Activated T-helper 17 cell treated with anti-CD3 and anti-CD28 coated beads, Interleukin-2, amount 50 U/mL, for 72 hours (primary cell): ENCODE measurements around the gene KCNQ1. TPM values are rescaled to one million over a fixed set of nuclear protein-coding genes. Genes with fewer than 3 reads are reported as not detected.

Experiments used
- ATAC-seq: fragments of 150-1000 bp; cut with Tn5 transposase; replicated peaks from 2 replicates; pipeline ENCODE4 v1.10.0; 2021; ENCODE audit warnings: mild to moderate bottlenecking, moderate library complexity
- H3K27ac Mint-ChIP-seq: one replicate; pipeline ENCODE4 v1.8.0; 2022; ENCODE audit warnings: mixed read lengths
- H3K27me3 Mint-ChIP-seq: one replicate; pipeline ENCODE4 v1.8.0; 2022; ENCODE audit warnings: mixed read lengths
- H3K36me3 Mint-ChIP-seq: one replicate; pipeline ENCODE4 v1.8.0; 2022; ENCODE audit warnings: low read depth, mild to moderate bottlenecking, mixed read lengths
- H3K4me1 Mint-ChIP-seq: one replicate; pipeline ENCODE4 v1.8.0; 2022; ENCODE audit warnings: mixed read lengths
- H3K4me3 Mint-ChIP-seq: one replicate; pipeline ENCODE4 v1.8.0; 2022; ENCODE audit warnings: mild to moderate bottlenecking, mixed read lengths
- H3K9me3 Mint-ChIP-seq: one replicate; pipeline ENCODE4 v1.8.0; 2022; ENCODE audit warnings: mixed read lengths
- total RNA-seq, 2 donors: library from RNA; stranded (reverse); gene quantifications; one replicate each; pipeline ENCODE4 v1.2.3, GENCODE V29; 2022

KCNQ1 gene
- total RNA-seq, 2 donors from 2014 or later, result 7.0 to 9.7 TPM

- Mint-ChIP-seq H3K27me3 (no peaks in the 10 kb centered on the region), H3K36me3 (no peaks in the 10 kb centered on the region), H3K9me3 (no peaks in the 10 kb centered on the region), H3K4me3 (no peak overlapping the region), H3K4me1 (peaks cover 6% of the 10 kb centered on the region), H3K27ac (no peak overlapping the region)
- ATAC-seq, result no peak
Observed at GRCh38 chr11:2439820-2440219, 5.0 kb upstream of the KCNQ1 start.

GRCh38 chr11:2440646-2441045, 4.2 kb upstream of the KCNQ1 start:
- Mint-ChIP-seq H3K4me1 (peaks cover 6% of the 10 kb centered on the region), H3K9me3 (no peaks in the 10 kb centered on the region), H3K36me3 (no peaks in the 10 kb centered on the region), H3K4me3 (no peak overlapping the region), H3K27me3 (no peaks in the 10 kb centered on the region), H3K27ac (no peak overlapping the region)
- no peak for ATAC-seq

GRCh38 chr11:2441171-2441570, 3.6 kb upstream of the KCNQ1 start:
- Mint-ChIP-seq H3K4me3 (no peak overlapping the region), H3K36me3 (no peaks in the 10 kb centered on the region), H3K27me3 (no peaks in the 10 kb centered on the region), H3K27ac (no peak overlapping the region), H3K9me3 (no peaks in the 10 kb centered on the region), H3K4me1 (peaks cover 6% of the 10 kb centered on the region)
- no peak for ATAC-seq

GRCh38 chr11:2442589-2442988, 2.2 kb upstream of the KCNQ1 start:
- no peaks in the 10 kb centered on the region for H3K9me3 Mint-ChIP-seq
- no peak for ATAC-seq
- H3K27ac Mint-ChIP-seq, result no peak overlapping the region
- H3K36me3 Mint-ChIP-seq, result no peaks in the 10 kb centered on the region
- H3K4me1 Mint-ChIP-seq, result peaks cover 15% of the 10 kb centered on the region
- no peak overlapping the region for H3K4me3 Mint-ChIP-seq
- H3K27me3 Mint-ChIP-seq, result no peaks in the 10 kb centered on the region

GRCh38 chr11:2443406-2443805, 1.4 kb upstream of the KCNQ1 start:
- H3K36me3 Mint-ChIP-seq, result no peaks in the 10 kb centered on the region
- peaks cover 15% of the 10 kb centered on the region for H3K4me1 Mint-ChIP-seq
- no peaks in the 10 kb centered on the region for H3K9me3 Mint-ChIP-seq
- no peak for ATAC-seq
- H3K27me3 Mint-ChIP-seq, result no peaks in the 10 kb centered on the region
- peak overlapping the region; percentile 10 for H3K4me3 Mint-ChIP-seq
- H3K27ac Mint-ChIP-seq, result no peak overlapping the region

- Mint-ChIP-seq H3K4me1 (peaks cover 15% of the 10 kb centered on the region), H3K36me3 (no peaks in the 10 kb centered on the region), H3K27ac (peak within 1 kb of the TSS; percentile 75), H3K9me3 (no peaks in the 10 kb centered on the region), H3K27me3 (no peaks in the 10 kb centered on the region), H3K4me3 (peak within 1 kb of the TSS; percentile 91)
- peak; percentile 27 for ATAC-seq
Observed at GRCh38 chr11:2443881-2444820, 657 bp upstream of the KCNQ1 start, which contains the start of gene TRPM5. Gene TRPM5, minus strand, starts transcription at chr11:2444514. Its CDS starts 21,478 bp downstream, at chr11:2423036.

- Mint-ChIP-seq H3K27me3 (no peaks in the 10 kb centered on the region), H3K9me3 (no peaks in the 10 kb centered on the region), H3K4me3 (peak overlapping the region; percentile 91), H3K4me1 (peaks cover 15% of the 10 kb centered on the region), H3K27ac (peak overlapping the region; percentile 75), H3K36me3 (no peaks in the 10 kb centered on the region)
- no peak for ATAC-seq
Observed at GRCh38 chr11:2445746-2446551, 1.1 kb downstream of the KCNQ1 start.

- no peaks in the 10 kb centered on the region for H3K36me3 Mint-ChIP-seq
- peak overlapping the region; percentile 91 for H3K4me3 Mint-ChIP-seq
- no peaks in the 10 kb centered on the region for H3K27me3 Mint-ChIP-seq
- no peaks in the 10 kb centered on the region for H3K9me3 Mint-ChIP-seq
- peak overlapping the region; percentile 72 for H3K27ac Mint-ChIP-seq
- H3K4me1 Mint-ChIP-seq, result peaks cover 15% of the 10 kb centered on the region
- no peak for ATAC-seq
Observed at GRCh38 chr11:2446590-2447252, 1.9 kb downstream of the KCNQ1 start.

- H3K4me3 Mint-ChIP-seq, result peak overlapping the region; percentile 91
- H3K27me3 Mint-ChIP-seq, result no peaks in the 10 kb centered on the region
- H3K9me3 Mint-ChIP-seq, result no peaks in the 10 kb centered on the region
- peak; percentile 15 for ATAC-seq
- peak overlapping the region; percentile 72 for H3K27ac Mint-ChIP-seq
- no peaks in the 10 kb centered on the region for H3K36me3 Mint-ChIP-seq
- peaks cover 15% of the 10 kb centered on the region for H3K4me1 Mint-ChIP-seq
Observed at GRCh38 chr11:2447253-2447950, 2.6 kb downstream of the KCNQ1 start.

- Mint-ChIP-seq H3K27me3 (no peaks in the 10 kb centered on the region), H3K4me3 (peak overlapping the region; percentile 91), H3K9me3 (no peaks in the 10 kb centered on the region), H3K36me3 (no peaks in the 10 kb centered on the region), H3K27ac (no peak overlapping the region), H3K4me1 (peaks cover 14% of the 10 kb centered on the region)
- ATAC-seq, result no peak
Observed at GRCh38 chr11:2447951-2448650, 3.3 kb downstream of the KCNQ1 start.

GRCh38 chr11:2448661-2449547, 4.1 kb downstream of the KCNQ1 start:
- Mint-ChIP-seq H3K36me3 (no peaks in the 10 kb centered on the region), H3K27ac (no peak overlapping the region), H3K4me1 (peaks cover 9% of the 10 kb centered on the region), H3K27me3 (no peaks in the 10 kb centered on the region), H3K9me3 (no peaks in the 10 kb centered on the region), H3K4me3 (peak overlapping the region; percentile 91)
- no peak for ATAC-seq

- no peak for ATAC-seq
- no peaks in the 10 kb centered on the region for H3K27me3 Mint-ChIP-seq
- H3K9me3 Mint-ChIP-seq, result no peaks in the 10 kb centered on the region
- no peak overlapping the region for H3K4me3 Mint-ChIP-seq
- H3K36me3 Mint-ChIP-seq, result no peaks in the 10 kb centered on the region
- H3K4me1 Mint-ChIP-seq, result peaks cover 9% of the 10 kb centered on the region
- H3K27ac Mint-ChIP-seq, result no peak overlapping the region
Observed at GRCh38 chr11:2449548-2450320, 4.9 kb downstream of the KCNQ1 start.
